HG02973 (cell line): ENCODE results near the gene SLC9C2.
"Not testable (repeated sequence)": the region's sequence is repeated elsewhere in the genome, so short reads cannot be mapped to it uniquely, and the experiment has no call there.

ENCODE experiments used
- ATAC-seq: cut with Tn5 transposase; IDR thresholded peaks from one replicate; pipeline ENCODE4 v1.9.1; 2021; ENCODE audit warnings: moderate library complexity; ENCODE audit not compliant: unreplicated experiment

The SLC9C2 gene

GRCh38 chr1:173485401-173485800, 117.5 kb downstream of the SLC9C2 start:
- no peak for ATAC-seq

GRCh38 chr1:173484276-173484675, 118.6 kb downstream of the SLC9C2 start:
- no peak for ATAC-seq

DNA sequence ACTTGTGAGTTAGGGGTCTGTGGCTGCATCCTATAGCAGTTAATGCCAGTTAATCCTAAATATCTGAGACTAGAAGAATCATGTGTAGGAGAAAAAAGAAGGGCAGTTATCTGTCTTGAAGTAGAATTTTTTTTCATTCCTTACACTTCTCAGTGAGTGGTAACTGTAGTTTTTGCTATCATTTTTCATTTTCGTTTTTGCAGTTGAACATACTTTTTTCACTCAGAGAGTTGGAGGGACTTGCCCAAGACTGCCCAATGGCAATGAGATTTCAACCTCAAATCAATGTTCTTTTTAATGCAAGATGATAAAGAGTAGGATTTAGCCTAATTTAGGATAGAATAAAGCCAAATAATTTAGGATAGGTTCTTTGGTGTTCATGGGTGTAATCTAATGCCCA, 120.2 kb downstream of the SLC9C2 start:
- ATAC-seq: no peak

GRCh38 chr1:173481195-173481772, 121.6 kb downstream of the SLC9C2 start:
- no peak for ATAC-seq

DNA sequence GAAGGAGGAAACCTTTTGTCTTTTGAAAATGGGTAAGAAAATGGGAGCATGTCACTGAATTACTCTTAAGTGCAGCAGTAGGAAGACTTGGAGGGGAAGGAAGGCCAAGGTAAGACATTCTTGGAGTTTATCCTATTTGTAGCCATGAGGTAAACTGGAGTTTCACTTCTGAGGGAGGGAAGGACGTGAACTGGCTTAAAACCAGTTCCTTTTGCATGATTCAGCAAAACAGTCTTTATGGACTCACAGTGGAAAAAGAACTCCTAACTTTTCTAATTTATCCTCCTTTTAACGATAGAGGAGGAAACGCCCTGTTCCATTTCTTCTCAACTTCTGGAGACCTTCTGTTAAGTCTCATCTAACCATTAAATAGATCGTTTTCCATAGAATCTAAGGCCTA, 123.2 kb downstream of the SLC9C2 start:
- no peak for ATAC-seq

DNA sequence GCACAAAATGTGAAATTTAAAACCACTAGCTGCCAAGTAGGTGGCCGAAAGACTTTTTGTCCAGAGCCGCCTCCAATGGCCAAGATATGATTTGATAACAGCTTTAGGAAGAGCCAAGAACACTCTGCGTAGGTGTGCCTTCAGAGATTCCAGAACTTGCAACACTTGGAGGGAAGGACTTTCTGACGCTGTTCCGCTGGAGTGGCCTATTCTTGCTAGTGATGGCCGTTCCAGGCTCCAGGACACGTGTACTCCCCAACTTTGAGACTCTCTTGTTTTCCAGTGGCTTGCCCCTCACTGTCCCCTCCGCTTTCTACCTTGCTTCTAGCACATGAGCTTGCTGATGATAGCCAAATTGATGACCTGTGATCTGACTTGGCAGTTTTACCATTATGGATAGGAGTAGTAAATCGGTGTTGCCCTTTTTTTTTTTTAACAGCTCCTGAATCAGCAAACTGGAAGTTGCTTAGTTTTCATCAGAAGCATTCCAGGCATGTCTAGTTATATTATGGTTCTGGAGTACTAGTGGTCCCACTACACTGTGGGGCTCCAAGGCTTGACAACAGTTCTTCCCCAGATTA, 124.7 kb downstream of the SLC9C2 start:
- ATAC-seq: no peak

GRCh38 chr1:173477286-173478093, 125.4 kb downstream of the SLC9C2 start, which contains the start of gene PRDX6:
Gene PRDX6 (plus strand): TSS chr1:173477335. CDS start chr1:173477398, 63 bp downstream.
- ATAC-seq: peak; percentile 47

GRCh38 chr1:173476665-173477285, 126.1 kb downstream of the SLC9C2 start:
- ATAC-seq: peak; percentile 95

GRCh38 chr1:173476197-173476664, 126.6 kb downstream of the SLC9C2 start:
- no peak for ATAC-seq

DNA sequence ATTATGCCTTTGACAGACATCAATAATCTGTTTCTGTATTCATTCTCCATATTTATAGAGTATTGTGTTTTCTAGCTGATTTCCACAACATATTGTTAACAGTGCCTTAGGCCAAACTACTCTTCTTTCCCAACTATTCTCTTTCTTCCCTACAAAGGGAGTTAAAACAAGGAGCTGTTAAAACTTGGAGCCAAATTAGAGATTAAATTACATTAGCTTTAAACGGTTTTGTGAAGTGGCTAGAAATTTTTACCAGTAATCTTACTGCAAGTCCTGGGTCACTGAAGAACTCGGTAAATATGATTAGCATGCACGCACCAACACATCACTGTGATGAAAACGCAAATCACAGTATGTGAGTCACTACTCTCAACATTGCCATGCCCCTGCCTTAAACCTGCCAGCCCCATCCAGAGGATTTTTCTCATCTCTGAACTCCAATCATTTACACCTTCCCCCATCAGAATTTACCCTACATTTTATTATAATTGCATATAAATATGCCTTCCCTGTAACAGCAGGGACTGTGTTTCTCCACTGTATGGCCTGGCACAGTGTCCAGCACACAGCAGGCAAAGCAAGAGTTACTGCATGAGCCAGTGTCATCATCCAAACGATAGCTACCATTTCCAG, 127.2 kb downstream of the SLC9C2 start:
- no peak for ATAC-seq

- ATAC-seq: not testable (repeated sequence)
Observed at GRCh38 chr1:173474780-173475421, 128.0 kb downstream of the SLC9C2 start.

DNA sequence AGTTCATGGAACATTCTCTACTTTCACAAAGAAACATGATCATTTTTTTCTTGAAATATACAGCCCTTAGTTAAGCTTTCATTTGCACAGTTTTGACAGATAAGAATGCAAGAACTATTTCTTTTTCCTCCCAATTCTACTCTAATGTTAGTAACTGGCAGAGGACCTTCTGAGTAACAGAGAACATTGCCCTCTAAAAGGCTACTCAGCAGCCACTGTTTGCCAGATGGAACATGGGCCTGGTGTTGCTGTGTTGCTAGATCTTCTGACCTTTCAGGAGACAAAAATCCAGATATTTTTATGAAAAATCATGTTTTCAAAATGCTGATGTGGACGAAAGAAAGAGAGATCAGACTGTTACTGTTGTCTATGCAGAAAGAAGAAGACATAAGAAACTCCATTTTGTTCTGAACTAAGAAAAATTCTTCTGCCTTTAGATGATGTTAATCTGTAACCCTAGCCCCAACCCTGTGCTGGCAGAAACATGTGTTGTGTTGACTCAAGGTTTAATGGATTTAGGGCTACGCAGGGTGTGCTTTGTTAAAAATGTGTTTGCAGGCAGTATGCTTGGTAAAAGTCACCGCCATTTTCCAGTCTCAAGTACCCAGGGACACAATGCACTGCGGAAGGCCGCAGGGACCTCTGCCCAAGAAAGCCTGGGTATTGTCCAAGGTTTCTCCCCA, 128.6 kb downstream of the SLC9C2 start:
- no peak for ATAC-seq

DNA sequence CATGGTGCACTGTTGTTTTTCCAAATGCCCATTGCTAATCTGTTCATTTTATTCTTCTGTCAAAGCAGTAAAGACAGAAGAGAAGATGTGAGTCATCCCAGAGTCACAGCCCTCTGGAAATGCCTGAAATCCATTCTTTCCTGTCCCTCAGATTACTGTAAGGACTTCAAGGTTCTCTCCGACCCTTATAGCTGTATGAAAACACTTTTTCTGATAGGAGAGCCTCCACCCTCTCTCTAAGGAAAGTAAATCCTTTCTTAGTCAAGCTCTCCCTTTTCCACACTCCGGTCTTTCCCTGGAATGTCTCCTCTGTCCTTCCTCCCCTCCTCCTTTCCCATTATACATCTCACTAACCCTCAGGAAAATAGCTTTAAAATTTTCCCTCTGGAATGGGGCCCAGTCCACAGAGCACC, 129.3 kb downstream of the SLC9C2 start:
- no peak for ATAC-seq

GRCh38 chr1:173470608-173471007, 132.3 kb downstream of the SLC9C2 start:
- ATAC-seq: no peak

DNA sequence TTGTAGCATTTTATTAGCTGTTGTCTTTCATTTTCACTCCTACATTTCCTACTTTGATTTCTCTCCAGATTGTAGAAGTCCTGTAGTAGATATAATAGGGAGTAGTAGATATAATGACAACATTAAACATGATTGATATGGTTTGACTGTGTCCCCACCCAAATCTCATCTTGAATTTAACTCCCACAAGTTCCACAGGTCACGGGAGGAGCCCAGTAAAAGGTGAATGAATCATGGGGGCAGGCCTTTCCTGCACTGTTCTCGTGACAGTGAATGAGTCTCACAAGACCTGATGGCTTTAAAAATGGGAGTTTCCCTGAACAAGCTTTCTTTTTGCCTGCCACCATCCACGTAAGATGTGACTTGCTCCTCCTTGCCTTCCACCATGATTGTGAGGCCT, 133.2 kb downstream of the SLC9C2 start:
- no peak for ATAC-seq

DNA sequence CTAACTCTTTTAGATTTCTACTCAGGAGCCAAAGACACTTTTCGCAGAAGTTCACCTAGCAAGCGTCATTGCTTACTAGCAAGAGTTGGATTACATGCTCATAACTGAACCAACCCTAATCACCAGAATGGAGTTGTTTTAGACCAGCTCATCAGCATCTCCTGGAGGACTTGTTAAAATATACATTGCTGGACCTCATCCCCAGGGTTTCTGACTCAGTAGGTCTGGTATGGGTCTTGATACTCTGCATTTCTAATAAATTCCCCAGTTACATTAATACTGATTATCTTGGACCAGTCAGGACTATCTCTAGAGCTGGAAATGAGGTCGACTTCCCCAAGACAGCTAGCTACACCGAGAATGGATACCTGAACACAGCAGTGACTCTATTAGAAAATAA, 135.4 kb downstream of the SLC9C2 start:
- no peak for ATAC-seq

- not testable (repeated sequence) for ATAC-seq
Observed at GRCh38 chr1:173464185-173464584, 138.7 kb downstream of the SLC9C2 start.

DNA sequence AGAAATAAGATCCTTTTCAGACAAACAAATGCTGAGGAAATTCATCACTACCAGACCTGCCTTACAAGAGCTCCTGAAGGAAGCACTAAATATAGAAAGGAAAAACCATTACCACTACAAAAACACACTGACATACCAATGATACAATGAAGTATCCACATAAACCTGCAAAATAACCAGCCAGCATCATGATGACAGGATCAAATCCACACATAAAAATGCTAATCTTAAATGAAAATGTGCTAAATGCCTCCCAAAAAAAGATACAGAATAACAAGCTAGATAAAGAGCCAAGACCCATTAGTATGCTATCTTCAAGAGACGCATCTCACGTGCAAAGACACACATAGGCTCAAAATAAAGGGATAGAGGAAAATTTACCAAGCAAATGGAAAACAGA, 140.2 kb downstream of the SLC9C2 start:
- not testable (repeated sequence) for ATAC-seq

DNA sequence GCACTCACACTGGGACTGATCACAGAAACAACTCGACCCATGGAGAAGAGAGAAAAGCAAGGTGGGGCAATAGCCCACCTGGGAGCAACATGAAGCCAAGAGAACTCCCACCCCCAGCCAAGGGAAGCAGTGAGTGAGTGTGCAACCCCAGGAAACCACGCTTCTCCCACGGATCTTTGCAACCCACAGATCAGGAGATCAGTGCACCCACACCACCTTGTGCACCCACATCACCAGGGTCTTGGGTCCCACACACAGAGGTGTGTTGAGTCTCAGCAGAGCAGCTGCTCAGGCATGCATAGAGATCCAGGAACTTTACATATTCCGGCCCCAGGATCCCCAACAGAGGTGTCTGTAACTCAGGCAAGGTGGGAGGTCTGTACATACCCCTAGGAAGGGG, 143.0 kb downstream of the SLC9C2 start:
- ATAC-seq: no peak

DNA sequence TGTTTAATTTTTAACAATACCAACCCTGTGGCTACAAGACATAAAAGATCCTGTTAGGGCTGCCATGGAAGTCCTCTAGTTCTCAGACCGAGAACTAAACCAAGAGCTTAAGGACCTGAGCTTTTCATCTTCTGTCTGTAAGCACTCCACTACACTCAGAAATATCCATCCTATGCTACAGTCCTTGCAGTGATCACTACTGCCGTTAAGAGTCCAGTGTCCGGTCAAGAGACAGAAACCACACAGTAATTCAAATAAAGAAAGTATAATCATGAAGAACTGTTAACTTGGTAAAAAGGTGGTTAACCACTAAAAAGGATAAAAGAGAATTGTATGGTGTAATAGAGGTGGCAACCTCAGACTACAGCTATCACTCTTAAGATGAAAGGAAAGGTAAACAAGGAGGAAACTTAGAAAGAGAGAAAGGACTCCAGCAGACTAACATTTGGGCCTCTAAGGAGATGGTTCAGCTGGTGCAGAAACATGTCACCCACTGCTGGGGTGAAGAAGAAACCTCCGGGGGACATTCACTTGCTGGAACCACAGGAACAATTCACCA, 147.8 kb downstream of the SLC9C2 start:
- no peak for ATAC-seq
